Measurements from ENCODE around the gene SELP.

Gene SELP

GRCh38 chr1:169651035-169651434 is 21.1 kb upstream of the SELP start:
- Histone ChIP-seq H3K9ac (ENCODE audit: low read depth, low read length) (no peak overlapping the region), H3K36me3 (ENCODE audit: control insufficient read depth, insufficient read depth, low read length) (no peaks in the 10 kb centered on the region), H3K27ac (ENCODE audit: low read depth, low read length) (no peak overlapping the region), H3K9me3 (ENCODE audit: control insufficient read depth, insufficient read depth, low read length) (no peaks in the 10 kb centered on the region), H3K4me1 (ENCODE audit: control insufficient read depth, insufficient read depth, low read length) (no peaks in the 10 kb centered on the region), H3K27me3 (ENCODE audit: control insufficient read depth, insufficient read depth, low read length) (no peaks in the 10 kb centered on the region), H3K4me3 (ENCODE audit: low read depth, low read length) (no peak overlapping the region)

DNA sequence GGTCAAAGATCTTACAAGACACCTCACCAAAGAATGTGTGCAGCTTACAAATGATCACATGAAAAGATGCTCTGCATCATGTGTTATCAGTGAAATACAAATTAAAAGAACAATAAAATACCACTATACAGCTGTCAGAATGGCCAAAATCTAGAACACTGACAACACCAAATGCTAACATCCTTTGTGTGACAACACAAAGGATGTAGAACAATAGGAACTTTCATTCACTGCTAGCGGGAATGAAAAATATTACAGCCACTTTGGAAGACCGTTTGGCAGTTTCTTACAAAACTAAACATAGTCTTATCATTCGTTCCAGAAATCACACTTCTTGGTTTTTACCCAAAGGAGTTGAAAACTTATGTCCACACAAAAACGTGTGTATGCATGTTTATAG is 20.6 kb upstream of the SELP start:
- Histone ChIP-seq H3K4me1 (ENCODE audit: control insufficient read depth, insufficient read depth, low read length) (no peaks in the 10 kb centered on the region), H3K27ac (ENCODE audit: low read depth, low read length) (no peak overlapping the region), H3K36me3 (ENCODE audit: control insufficient read depth, insufficient read depth, low read length) (no peaks in the 10 kb centered on the region), H3K9ac (ENCODE audit: low read depth, low read length) (no peak overlapping the region), H3K9me3 (ENCODE audit: control insufficient read depth, insufficient read depth, low read length) (no peaks in the 10 kb centered on the region), H3K4me3 (ENCODE audit: low read depth, low read length) (no peak overlapping the region), H3K27me3 (ENCODE audit: control insufficient read depth, insufficient read depth, low read length) (no peaks in the 10 kb centered on the region)

GRCh38 chr1:169648709-169649108 is 18.8 kb upstream of the SELP start:
- Histone ChIP-seq H3K27ac (ENCODE audit: low read depth, low read length) (no peak overlapping the region), H3K27me3 (ENCODE audit: control insufficient read depth, insufficient read depth, low read length) (no peaks in the 10 kb centered on the region), H3K9me3 (ENCODE audit: control insufficient read depth, insufficient read depth, low read length) (no peaks in the 10 kb centered on the region), H3K9ac (ENCODE audit: low read depth, low read length) (no peak overlapping the region), H3K4me3 (ENCODE audit: low read depth, low read length) (no peak overlapping the region), H3K4me1 (ENCODE audit: control insufficient read depth, insufficient read depth, low read length) (no peaks in the 10 kb centered on the region; the same call in 1 of the 2 replicates), H3K36me3 (ENCODE audit: control insufficient read depth, insufficient read depth, low read length) (no peaks in the 10 kb centered on the region)

GRCh38 chr1:169648187-169648586 is 18.3 kb upstream of the SELP start:
- H3K9me3 ChIP-seq (ENCODE audit: control insufficient read depth, insufficient read depth, low read length) = no peaks in the 10 kb centered on the region

GRCh38 chr1:169647512-169647911 is 17.6 kb upstream of the SELP start:
- Histone ChIP-seq H3K9me3 (ENCODE audit: control insufficient read depth, insufficient read depth, low read length) (no peaks in the 10 kb centered on the region), H3K27me3 (ENCODE audit: control insufficient read depth, insufficient read depth, low read length) (no peaks in the 10 kb centered on the region), H3K4me3 (ENCODE audit: low read depth, low read length) (no peak overlapping the region), H3K4me1 (ENCODE audit: control insufficient read depth, insufficient read depth, low read length) (no peaks in the 10 kb centered on the region; the same call in 1 of the 2 replicates), H3K36me3 (ENCODE audit: control insufficient read depth, insufficient read depth, low read length) (no peaks in the 10 kb centered on the region), H3K9ac (ENCODE audit: low read depth, low read length) (no peak overlapping the region), H3K27ac (ENCODE audit: low read depth, low read length) (no peak overlapping the region)

More at GRCh38 chr1:169648187-169648586, 18.3 kb upstream of the SELP start:
- Histone ChIP-seq H3K27ac (ENCODE audit: low read depth, low read length) (no peak overlapping the region), H3K4me3 (ENCODE audit: low read depth, low read length) (no peak overlapping the region), H3K9ac (ENCODE audit: low read depth, low read length) (no peak overlapping the region), H3K36me3 (ENCODE audit: control insufficient read depth, insufficient read depth, low read length) (no peaks in the 10 kb centered on the region), H3K4me1 (ENCODE audit: control insufficient read depth, insufficient read depth, low read length) (no peaks in the 10 kb centered on the region; the same call in 1 of the 2 replicates), H3K27me3 (ENCODE audit: control insufficient read depth, insufficient read depth, low read length) (no peaks in the 10 kb centered on the region)

GRCh38 chr1:169644297-169644696 is 14.4 kb upstream of the SELP start:
- H3K36me3 ChIP-seq (ENCODE audit: control insufficient read depth, insufficient read depth, low read length) = no peaks in the 10 kb centered on the region
- no peaks in the 10 kb centered on the region; the same call in 1 of the 2 replicates for H3K4me1 ChIP-seq (ENCODE audit: control insufficient read depth, insufficient read depth, low read length)
- H3K9me3 ChIP-seq (ENCODE audit: control insufficient read depth, insufficient read depth, low read length) = no peaks in the 10 kb centered on the region
- H3K27me3 ChIP-seq (ENCODE audit: control insufficient read depth, insufficient read depth, low read length) = no peaks in the 10 kb centered on the region
- H3K27ac ChIP-seq (ENCODE audit: low read depth, low read length) = no peak overlapping the region
- H3K9ac ChIP-seq (ENCODE audit: low read depth, low read length) = no peak overlapping the region
- H3K4me3 ChIP-seq (ENCODE audit: low read depth, low read length) = no peak overlapping the region

DNA sequence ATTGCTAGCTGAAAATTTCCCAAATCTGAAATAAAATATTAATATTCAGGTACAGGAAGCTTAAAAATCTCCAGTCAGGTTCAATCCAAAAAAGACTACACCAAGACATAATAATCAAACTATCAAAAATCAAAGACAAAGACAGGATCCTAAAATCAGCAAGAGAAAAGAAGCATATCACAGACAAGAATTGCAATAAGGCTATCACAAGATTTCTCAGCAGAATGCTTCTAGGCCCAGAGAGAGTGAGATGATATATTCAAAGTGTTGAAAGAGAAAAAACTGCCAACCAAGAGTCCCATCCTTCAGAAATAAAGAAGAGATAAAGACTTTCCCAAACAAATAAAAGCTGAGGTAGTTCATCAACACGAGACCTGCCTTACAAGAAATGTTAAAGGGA is 5.0 kb upstream of the SELP start:
- no peaks in the 10 kb centered on the region for H3K36me3 ChIP-seq (ENCODE audit: control insufficient read depth, insufficient read depth, low read length)
- no peaks in the 10 kb centered on the region for H3K27me3 ChIP-seq (ENCODE audit: control insufficient read depth, insufficient read depth, low read length)
- H3K9ac ChIP-seq (ENCODE audit: low read depth, low read length) = no peak overlapping the region
- H3K4me1 ChIP-seq (ENCODE audit: control insufficient read depth, insufficient read depth, low read length) = no peaks in the 10 kb centered on the region
- H3K4me3 ChIP-seq (ENCODE audit: low read depth, low read length) = no peak overlapping the region
- no peak overlapping the region for H3K27ac ChIP-seq (ENCODE audit: low read depth, low read length)
- peaks cover 12% of the 10 kb centered on the region for H3K9me3 ChIP-seq (ENCODE audit: control insufficient read depth, insufficient read depth, low read length)

GRCh38 chr1:169634145-169634544 is 4.2 kb upstream of the SELP start:
- Histone ChIP-seq H3K9ac (ENCODE audit: low read depth, low read length) (no peak overlapping the region), H3K36me3 (ENCODE audit: control insufficient read depth, insufficient read depth, low read length) (no peaks in the 10 kb centered on the region), H3K4me3 (ENCODE audit: low read depth, low read length) (no peak overlapping the region), H3K27me3 (ENCODE audit: control insufficient read depth, insufficient read depth, low read length) (no peaks in the 10 kb centered on the region), H3K9me3 (ENCODE audit: control insufficient read depth, insufficient read depth, low read length) (peaks cover 12% of the 10 kb centered on the region), H3K27ac (ENCODE audit: low read depth, low read length) (no peak overlapping the region), H3K4me1 (ENCODE audit: control insufficient read depth, insufficient read depth, low read length) (no peaks in the 10 kb centered on the region)

- Histone ChIP-seq H3K4me1 (ENCODE audit: control insufficient read depth, insufficient read depth, low read length) (no peaks in the 10 kb centered on the region), H3K4me3 (ENCODE audit: low read depth, low read length) (no peak overlapping the region)
Observed at GRCh38 chr1:169631249-169631648, 1.3 kb upstream of the SELP start.

GRCh38 chr1:169624912-169625311 is 5.0 kb downstream of the SELP start:
- Histone ChIP-seq H3K9ac (ENCODE audit: low read depth, low read length) (no peak overlapping the region), H3K9me3 (ENCODE audit: control insufficient read depth, insufficient read depth, low read length) (no peaks in the 10 kb centered on the region), H3K4me3 (ENCODE audit: low read depth, low read length) (no peak overlapping the region), H3K36me3 (ENCODE audit: control insufficient read depth, insufficient read depth, low read length) (no peaks in the 10 kb centered on the region), H3K4me1 (ENCODE audit: control insufficient read depth, insufficient read depth, low read length) (no peaks in the 10 kb centered on the region), H3K27me3 (ENCODE audit: control insufficient read depth, insufficient read depth, low read length) (no peaks in the 10 kb centered on the region), H3K27ac (ENCODE audit: low read depth, low read length) (no peak overlapping the region)

More at GRCh38 chr1:169631249-169631648, 1.3 kb upstream of the SELP start:
- Histone ChIP-seq H3K9me3 (ENCODE audit: control insufficient read depth, insufficient read depth, low read length) (peaks cover 12% of the 10 kb centered on the region), H3K27ac (ENCODE audit: low read depth, low read length) (no peak overlapping the region), H3K36me3 (ENCODE audit: control insufficient read depth, insufficient read depth, low read length) (no peaks in the 10 kb centered on the region), H3K9ac (ENCODE audit: low read depth, low read length) (no peak overlapping the region), H3K27me3 (ENCODE audit: control insufficient read depth, insufficient read depth, low read length) (no peaks in the 10 kb centered on the region)

DNA sequence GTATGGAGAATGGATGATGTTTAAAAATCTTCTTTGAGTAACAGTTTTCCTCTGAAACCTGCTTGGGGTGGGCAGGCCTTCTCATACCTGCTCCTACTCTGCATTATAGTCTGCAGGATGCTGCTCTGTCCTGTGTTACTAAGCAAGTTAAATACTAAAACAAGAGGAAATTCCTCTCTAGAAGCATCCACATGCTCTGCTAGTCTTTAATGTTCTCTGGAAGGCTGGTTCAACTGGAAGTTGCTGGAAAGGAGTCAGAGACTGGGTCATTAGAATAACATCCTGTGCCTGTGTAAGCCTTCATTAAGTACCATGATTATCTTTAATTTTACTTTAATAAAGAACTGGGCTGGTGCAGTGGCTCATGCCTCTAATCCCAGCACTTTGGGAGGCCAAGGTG is 5.8 kb downstream of the SELP start:
- H3K9me3 ChIP-seq (ENCODE audit: control insufficient read depth, insufficient read depth, low read length) = no peaks in the 10 kb centered on the region
- H3K36me3 ChIP-seq (ENCODE audit: control insufficient read depth, insufficient read depth, low read length) = no peaks in the 10 kb centered on the region
- H3K4me3 ChIP-seq (ENCODE audit: low read depth, low read length) = no peak overlapping the region
- H3K27ac ChIP-seq (ENCODE audit: low read depth, low read length) = no peak overlapping the region
- no peak overlapping the region for H3K9ac ChIP-seq (ENCODE audit: low read depth, low read length)
- H3K4me1 ChIP-seq (ENCODE audit: control insufficient read depth, insufficient read depth, low read length) = no peaks in the 10 kb centered on the region
- no peaks in the 10 kb centered on the region for H3K27me3 ChIP-seq (ENCODE audit: control insufficient read depth, insufficient read depth, low read length)

Measured in HUES48 (cell line).